NCI-H1092 treated with DMSO at 0.1 percent for 48 hours (cell line): ENCODE results near the gene RAET1G.
"Not testable (repeated sequence)": the region's sequence is repeated elsewhere in the genome, so short reads cannot be mapped to it uniquely, and the experiment has no call there.

Source experiments
- DNase-seq: peaks from one replicate; lab custom pipeline; 2025; lab: John Stamatoyannopoulos, UW

Gene RAET1G

GRCh38 chr6:149922642-149923326 lies at the start of gene RAET1G:
TSS of gene RAET1G (minus strand) at chr6:149923121. CDS start at chr6:149923010, 111 bp downstream.
- DNase-seq: peak; percentile 8

GRCh38 chr6:149969635-149970034 lies 46.7 kb upstream of the RAET1G start:
- no peak for DNase-seq

- DNase-seq: not testable (repeated sequence)
Observed at GRCh38 chr6:149968909-149969308, 46.0 kb upstream of the RAET1G start.

GRCh38 chr6:149967999-149968398 lies 45.1 kb upstream of the RAET1G start:
- DNase-seq: not testable (repeated sequence)

GRCh38 chr6:149967591-149967990 lies 44.7 kb upstream of the RAET1G start:
- no peak for DNase-seq

GRCh38 chr6:149966319-149966718 lies 43.4 kb upstream of the RAET1G start:
- not testable (repeated sequence) for DNase-seq

GRCh38 chr6:149965194-149966020 lies 42.5 kb upstream of the RAET1G start:
- no peak for DNase-seq

- DNase-seq: peak; percentile 42
Observed at GRCh38 chr6:149964308-149965193, 41.6 kb upstream of the RAET1G start.

- DNase-seq: peak; percentile 55
Observed at GRCh38 chr6:149963462-149964307, 40.8 kb upstream of the RAET1G start, which contains the start of gene ULBP1. TSS of gene ULBP1 (plus strand) at chr6:149963943. CDS start at chr6:149964050, 107 bp downstream.

GRCh38 chr6:149963212-149963461 lies 40.2 kb upstream of the RAET1G start:
- no peak for DNase-seq

GRCh38 chr6:149962461-149963211 lies 39.7 kb upstream of the RAET1G start:
- DNase-seq: no peak

- DNase-seq: peak; percentile 22
Observed at GRCh38 chr6:149961728-149962425, 39.0 kb upstream of the RAET1G start.

GRCh38 chr6:149960488-149960887 lies 37.6 kb upstream of the RAET1G start:
- no peak for DNase-seq

- DNase-seq: not testable (repeated sequence)
Observed at GRCh38 chr6:149959806-149960205, 36.9 kb upstream of the RAET1G start.

GRCh38 chr6:149958124-149958523 lies 35.2 kb upstream of the RAET1G start:
- not testable (repeated sequence) for DNase-seq

GRCh38 chr6:149955654-149956317 lies 32.9 kb upstream of the RAET1G start:
- not testable (repeated sequence) for DNase-seq

GRCh38 chr6:149954984-149955653 lies 32.2 kb upstream of the RAET1G start:
- DNase-seq: not testable (repeated sequence)

- DNase-seq: not testable (repeated sequence)
Observed at GRCh38 chr6:149954328-149954983, 31.5 kb upstream of the RAET1G start.
